BJ (cell line): Measurements from ENCODE around the gene TMEM175. TPM values are rescaled to one million over a fixed set of nuclear protein-coding genes. Genes with fewer than 3 reads are reported as not detected.

ENCODE experiments used
- CTCF ChIA-PET: fragments of 350-600 bp; formaldehyde crosslinking; extraction: SDS; loops from one replicate; lab custom pipeline; 2021; ENCODE audit warnings: antibody characterized with exemption, inconsistent platforms; lab: Yijun Ruan, JAX
- POLR2A ChIA-PET: fragments of 300-600 bp; sonication (Branson Sonifier 250); formaldehyde crosslinking; extraction: SDS; loops from one replicate; lab custom pipeline; 2021; ENCODE audit warnings: antibody characterized with exemption; lab: Charles Lee
- DNase-seq: peaks from one replicate; pipeline ENCODE4 v3.0.0-alpha.2; 2011; ENCODE audit warnings: low read depth
- H3K27me3 ChIP-seq: 2 replicates; pipeline ENCODE4 v1.6.0; 2011; ENCODE audit warnings: low read length; ENCODE audit not compliant: control insufficient read depth, insufficient read depth
- H3K36me3 ChIP-seq: 2 replicates; pipeline ENCODE4 v1.5.1; 2011; ENCODE audit warnings: low read length; ENCODE audit not compliant: control insufficient read depth, insufficient read depth
- H3K4me3 ChIP-seq: 2 replicates; pipeline ENCODE4 v1.5.1; 2011; ENCODE audit warnings: low read depth, mild to moderate bottlenecking, control low read depth, low read length
- polyA plus RNA-seq: library from polyadenylated mRNA; depleted of rRNA; stranded (reverse); fragments of >200 nt; gene quantifications from 2 replicates; pipeline ENCODE4 v1.2.3, GENCODE V29; 2011
- TF ChIP-seq, protein P1 (sequence below): IDR thresholded peaks from 2 replicates; pipeline ENCODE4 v1.5.1; 2011; ENCODE audit warnings: low read depth, mild to moderate bottlenecking, control low read depth, inconsistent platforms, low read length, moderate library complexity; ENCODE audit not compliant: insufficient read depth

Gene TMEM175
- polyA plus RNA-seq, 1 experiment: 77.8 TPM

DNA sequence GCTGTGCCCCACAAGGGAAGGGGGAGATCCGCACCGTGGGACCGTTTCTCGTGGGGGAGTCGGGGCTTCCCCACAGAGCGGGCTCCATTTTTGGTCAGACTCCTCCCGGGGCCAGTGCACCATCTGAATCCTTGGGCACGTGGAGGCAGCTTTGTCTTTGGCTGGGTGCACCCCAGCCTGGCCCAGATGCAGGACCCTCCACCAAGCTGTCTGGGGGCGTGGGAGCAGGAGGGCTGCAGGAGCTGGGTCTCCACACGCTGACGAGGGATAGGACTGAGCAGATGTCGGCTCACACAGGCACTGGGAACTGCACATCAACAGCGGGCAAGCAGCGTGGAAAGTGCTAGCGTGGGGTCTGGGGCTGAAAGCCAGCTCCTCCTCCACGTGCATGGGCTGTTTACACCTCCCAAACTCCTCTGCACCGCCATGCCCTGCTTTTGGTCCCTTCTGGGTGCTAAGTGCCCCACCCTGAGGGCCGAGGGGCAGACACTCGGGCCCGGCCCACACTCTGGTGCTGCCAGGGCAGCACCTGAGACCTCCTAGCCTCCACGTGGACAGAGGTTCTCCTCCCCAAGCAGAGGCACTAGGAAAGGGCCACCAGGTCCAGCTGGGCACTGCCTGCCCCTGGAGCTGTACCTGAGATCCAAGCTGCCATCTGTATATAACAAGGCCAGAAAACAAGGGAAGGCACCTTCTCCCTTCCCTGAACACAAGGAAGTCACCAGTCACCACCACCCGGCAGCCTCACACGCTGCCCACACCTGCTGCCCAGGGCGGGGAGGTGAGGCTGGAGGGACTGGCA, 27.3 kb downstream of the TMEM175 start:
- Histone ChIP-seq H3K27me3 (no peaks in the 10 kb centered on the region), H3K36me3 (peaks cover 33% of the 10 kb centered on the region), H3K4me3 (no peak overlapping the region)
- no peak for DNase-seq
- TF ChIP-seq, protein P1, sequence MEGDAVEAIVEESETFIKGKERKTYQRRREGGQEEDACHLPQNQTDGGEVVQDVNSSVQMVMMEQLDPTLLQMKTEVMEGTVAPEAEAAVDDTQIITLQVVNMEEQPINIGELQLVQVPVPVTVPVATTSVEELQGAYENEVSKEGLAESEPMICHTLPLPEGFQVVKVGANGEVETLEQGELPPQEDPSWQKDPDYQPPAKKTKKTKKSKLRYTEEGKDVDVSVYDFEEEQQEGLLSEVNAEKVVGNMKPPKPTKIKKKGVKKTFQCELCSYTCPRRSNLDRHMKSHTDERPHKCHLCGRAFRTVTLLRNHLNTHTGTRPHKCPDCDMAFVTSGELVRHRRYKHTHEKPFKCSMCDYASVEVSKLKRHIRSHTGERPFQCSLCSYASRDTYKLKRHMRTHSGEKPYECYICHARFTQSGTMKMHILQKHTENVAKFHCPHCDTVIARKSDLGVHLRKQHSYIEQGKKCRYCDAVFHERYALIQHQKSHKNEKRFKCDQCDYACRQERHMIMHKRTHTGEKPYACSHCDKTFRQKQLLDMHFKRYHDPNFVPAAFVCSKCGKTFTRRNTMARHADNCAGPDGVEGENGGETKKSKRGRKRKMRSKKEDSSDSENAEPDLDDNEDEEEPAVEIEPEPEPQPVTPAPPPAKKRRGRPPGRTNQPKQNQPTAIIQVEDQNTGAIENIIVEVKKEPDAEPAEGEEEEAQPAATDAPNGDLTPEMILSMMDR: no peak
- POLR2A ChIA-PET: no interaction called here
- CTCF ChIA-PET: no interaction called here

DNA sequence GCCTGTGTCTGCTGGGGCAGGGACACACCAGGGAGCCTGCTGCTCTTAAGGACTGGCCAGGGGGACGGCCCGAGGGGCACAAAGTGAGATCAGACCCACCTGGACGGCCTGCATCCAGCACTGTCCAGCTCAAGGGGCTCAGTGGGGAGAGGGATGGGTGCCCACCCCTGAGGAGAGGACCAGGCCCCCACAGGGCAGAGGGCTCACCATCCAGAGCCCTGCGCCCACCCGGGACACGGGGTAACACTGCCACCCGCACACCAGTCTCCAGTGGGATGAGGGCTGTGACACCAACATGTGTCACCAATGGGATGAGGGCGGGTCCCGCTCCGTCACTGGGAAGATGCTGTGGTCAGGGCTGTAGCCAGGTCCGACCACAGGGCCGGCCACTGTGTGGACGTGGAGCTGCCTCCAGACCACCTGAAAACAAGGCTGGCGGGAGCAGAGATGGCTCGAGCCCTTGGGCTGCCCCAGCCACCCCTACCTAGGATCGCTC, 27.9 kb downstream of the TMEM175 start:
- H3K27me3 ChIP-seq: no peaks in the 10 kb centered on the region
- ChIA-PET POLR2A (no interaction called here), CTCF (no interaction called here)
- no peak for DNase-seq
- H3K36me3 ChIP-seq: peaks cover 35% of the 10 kb centered on the region
- TF ChIP-seq, protein P1: no peak
- no peak overlapping the region for H3K4me3 ChIP-seq

DNA sequence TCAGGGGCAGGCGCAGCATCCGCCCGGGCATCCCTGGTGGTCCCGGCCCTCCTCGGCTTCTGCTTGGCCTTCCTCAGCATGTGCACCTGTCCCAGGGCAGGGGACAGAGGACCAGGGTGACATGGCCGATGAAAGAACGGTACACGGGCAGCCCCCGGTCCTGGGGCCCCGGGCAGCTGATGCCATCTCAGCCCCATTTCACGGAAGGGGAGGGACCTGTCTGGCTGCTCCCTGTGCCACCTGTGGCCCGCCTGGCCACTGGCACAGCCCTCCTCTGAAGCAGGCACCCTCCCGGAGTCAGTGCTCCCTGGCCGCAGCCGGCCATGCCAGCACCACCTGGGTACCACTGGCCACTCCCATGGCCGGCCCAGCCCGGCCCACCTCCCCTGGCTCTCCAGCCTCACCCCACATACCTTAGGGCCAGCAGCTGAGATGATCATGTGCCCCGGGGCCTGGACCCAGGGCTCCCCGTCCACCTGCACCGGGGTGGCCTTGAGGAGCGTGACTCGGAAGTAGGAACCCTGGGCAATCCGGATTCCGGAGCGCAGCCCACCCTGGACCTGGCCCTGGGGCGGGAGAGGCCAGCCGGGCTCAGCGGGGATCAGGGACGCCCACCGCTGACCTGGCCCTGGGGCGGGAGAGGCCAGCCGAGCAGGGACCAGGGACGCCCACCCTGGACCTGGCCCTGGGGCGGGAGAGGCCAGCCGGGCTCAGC, 28.5 kb downstream of the TMEM175 start:
- H3K36me3 ChIP-seq: peaks cover 37% of the 10 kb centered on the region
- TF ChIP-seq, protein P1: no peak
- POLR2A ChIA-PET: no interaction called here
- H3K4me3 ChIP-seq: no peak overlapping the region
- CTCF ChIA-PET: no interaction called here
- no peaks in the 10 kb centered on the region for H3K27me3 ChIP-seq
- no peak for DNase-seq

DNA sequence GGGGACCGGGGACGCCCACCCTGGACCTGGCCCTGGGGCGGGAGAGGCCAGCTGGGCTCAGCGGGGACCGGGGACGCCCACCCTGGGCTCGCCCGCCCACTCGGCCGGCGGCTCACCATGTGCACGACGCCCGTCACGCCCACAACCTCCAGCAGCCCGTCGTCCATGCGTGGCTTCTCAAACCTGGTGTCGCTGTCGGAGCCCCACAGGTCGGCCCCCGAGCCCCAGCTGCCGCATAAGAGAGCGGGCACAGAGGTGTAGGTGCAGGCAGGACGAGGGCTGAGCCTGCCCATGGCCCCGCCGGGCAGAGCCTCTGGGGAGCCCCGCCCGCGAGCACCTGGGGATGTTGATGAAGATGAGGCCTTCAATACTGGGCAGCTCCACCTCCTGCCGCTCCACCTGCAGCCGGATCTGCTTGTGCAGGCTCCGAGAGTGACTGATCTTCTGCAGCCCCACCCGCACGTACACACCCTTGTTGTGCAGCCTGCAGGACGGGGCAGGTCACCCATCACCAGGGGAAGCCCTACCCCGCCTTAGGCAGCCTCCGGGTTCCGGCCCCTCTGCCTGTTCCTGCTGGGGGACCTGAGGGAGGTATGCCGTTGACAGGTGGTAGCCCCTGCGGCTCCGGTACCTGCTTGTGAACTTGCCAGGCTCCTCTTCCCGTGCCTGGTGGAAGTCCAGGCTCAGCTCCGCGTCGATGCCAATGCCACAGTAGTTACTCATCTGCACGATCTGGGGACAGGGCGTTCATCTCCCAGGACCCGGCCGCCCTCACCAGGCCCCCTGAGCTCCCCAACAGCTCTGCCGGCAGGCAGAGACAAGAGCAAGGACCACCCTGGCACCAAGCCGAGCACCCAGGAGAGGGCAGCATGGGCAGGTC, 29.3 kb downstream of the TMEM175 start:
- CTCF ChIA-PET: no interaction called here
- DNase-seq: no peak
- Histone ChIP-seq H3K4me3 (no peak overlapping the region), H3K36me3 (peaks cover 42% of the 10 kb centered on the region), H3K27me3 (no peaks in the 10 kb centered on the region)
- TF ChIP-seq, protein P1: no peak
- POLR2A ChIA-PET: no interaction called here
